GM15510 (cell line): ENCODE data around the gene GET4.

Experiments used
- POLR2A ChIP-seq: IDR thresholded peaks from 3 replicates; pipeline ENCODE4 v1.6.1; 2011; ENCODE audit warnings: borderline replicate concordance; ENCODE audit not compliant: insufficient read length; ENCODE audit errors: extremely low read depth

Gene GET4

GRCh38 chr7:842431-843031 is 33.8 kb upstream of the GET4 start:
- no peak for TF ChIP-seq POLR2A

GRCh38 chr7:843230-843629 is 33.1 kb upstream of the GET4 start:
- TF ChIP-seq POLR2A: no peak

GRCh38 chr7:844043-844442 is 32.3 kb upstream of the GET4 start:
- TF ChIP-seq POLR2A: no peak

GRCh38 chr7:844514-844913 is 31.8 kb upstream of the GET4 start:
- TF ChIP-seq POLR2A: no peak

- TF ChIP-seq POLR2A: no peak
Measured at GRCh38 chr7:845091-845490, 31.3 kb upstream of the GET4 start.

GRCh38 chr7:845731-846130 is 30.6 kb upstream of the GET4 start:
- no peak for TF ChIP-seq POLR2A

GRCh38 chr7:849145-849544 is 27.2 kb upstream of the GET4 start:
- TF ChIP-seq POLR2A: no peak

- TF ChIP-seq POLR2A: no peak
Measured at GRCh38 chr7:849781-850180, 26.6 kb upstream of the GET4 start.

- TF ChIP-seq POLR2A: no peak
Measured at GRCh38 chr7:851204-851603, 25.1 kb upstream of the GET4 start.

GRCh38 chr7:853366-854117 is 22.8 kb upstream of the GET4 start:
- TF ChIP-seq POLR2A: no peak

- no peak for TF ChIP-seq POLR2A
Measured at GRCh38 chr7:854118-854775, 22.1 kb upstream of the GET4 start.

- TF ChIP-seq POLR2A: no peak
Measured at GRCh38 chr7:855686-856369, 20.5 kb upstream of the GET4 start.

- no peak for TF ChIP-seq POLR2A
Measured at GRCh38 chr7:856444-857095, 19.8 kb upstream of the GET4 start.

GRCh38 chr7:857661-858060 is 18.7 kb upstream of the GET4 start:
- no peak for TF ChIP-seq POLR2A

GRCh38 chr7:859359-860030 is 16.9 kb upstream of the GET4 start:
- TF ChIP-seq POLR2A: no peak

- TF ChIP-seq POLR2A: no peak
Measured at GRCh38 chr7:860149-860548, 16.2 kb upstream of the GET4 start.
